Measurements from ENCODE around the gene SCP2. TPM values are rescaled to one million over a fixed set of nuclear protein-coding genes. Genes with fewer than 3 reads are reported as not detected.

The SCP2 gene
- total RNA-seq, 2 experiments from 2014 or later: 67.4 to 67.9 TPM

- ChIA-PET CTCF (no interaction called here), POLR2A (no interaction called here)
Measured at GRCh38 chr1:53089478-53090226, 162.6 kb downstream of the SCP2 start.

GRCh38 chr1:53090227-53091147 lies 163.4 kb downstream of the SCP2 start:
- POLR2A ChIA-PET: no interaction called here

GRCh38 chr1:53091841-53092645 lies 165.0 kb downstream of the SCP2 start:
- ChIA-PET POLR2A (no interaction called here), CTCF (no interaction called here)

More at GRCh38 chr1:53090227-53091147, 163.4 kb downstream of the SCP2 start:
- CTCF ChIA-PET: no interaction called here

- ChIA-PET CTCF (no interaction called here), POLR2A (interaction anchor here (0.6 kb wide), 1 partner anchor 800 kb away, joined by 3 read pairs; no protein-coding TSS in a partner anchor)
Measured at GRCh38 chr1:53092659-53093450, 165.8 kb downstream of the SCP2 start.

GRCh38 chr1:53093451-53093754 lies 166.3 kb downstream of the SCP2 start:
- POLR2A ChIA-PET: interaction anchor here (0.6 kb wide), 1 partner anchor 800 kb away, joined by 3 read pairs; no protein-coding TSS in a partner anchor
- CTCF ChIA-PET: no interaction called here

GRCh38 chr1:53093778-53094532 lies 166.9 kb downstream of the SCP2 start:
- ChIA-PET POLR2A (interaction anchor here (0.6 kb wide), 1 partner anchor 801 kb away, joined by 3 read pairs; no protein-coding TSS in a partner anchor), CTCF (no interaction called here)

- ChIA-PET POLR2A (no interaction called here), CTCF (no interaction called here)
Measured at GRCh38 chr1:53094533-53094919, 167.4 kb downstream of the SCP2 start.

Other genes with a start within 250 kb of the SCP2 start
- gene COA7, start 228.9 kb upstream of the SCP2 start, total RNA-seq: 10 to 100 TPM; 37.2 to 37.5 TPM
- gene ZYG11B, start 200.8 kb upstream of the SCP2 start, total RNA-seq: 10 to 100 TPM; 10.8 to 11.1 TPM
- under 1 TPM; 0.06 to 0.15 TPM for gene ZYG11A, start 84.5 kb upstream of the SCP2 start, total RNA-seq
- gene ECHDC2, start 5.5 kb upstream of the SCP2 start, total RNA-seq: 10 to 100 TPM; 25.0 to 26.5 TPM
- gene PODN, start 134.9 kb downstream of the SCP2 start, total RNA-seq: not detected
- gene SLC1A7, start 215.4 kb downstream of the SCP2 start, total RNA-seq: not detected

All from activated CD8-positive, alpha-beta memory T cell treated with anti-CD3 and anti-CD28 coated beads for 36 hours (primary cell).